ENCODE results near the gene AKT1S1. TPM values are rescaled to one million over a fixed set of nuclear protein-coding genes. Genes with fewer than 3 reads are reported as not detected.

The AKT1S1 gene
- total RNA-seq, 1 donor from 2014 or later, result 116 TPM

DNA sequence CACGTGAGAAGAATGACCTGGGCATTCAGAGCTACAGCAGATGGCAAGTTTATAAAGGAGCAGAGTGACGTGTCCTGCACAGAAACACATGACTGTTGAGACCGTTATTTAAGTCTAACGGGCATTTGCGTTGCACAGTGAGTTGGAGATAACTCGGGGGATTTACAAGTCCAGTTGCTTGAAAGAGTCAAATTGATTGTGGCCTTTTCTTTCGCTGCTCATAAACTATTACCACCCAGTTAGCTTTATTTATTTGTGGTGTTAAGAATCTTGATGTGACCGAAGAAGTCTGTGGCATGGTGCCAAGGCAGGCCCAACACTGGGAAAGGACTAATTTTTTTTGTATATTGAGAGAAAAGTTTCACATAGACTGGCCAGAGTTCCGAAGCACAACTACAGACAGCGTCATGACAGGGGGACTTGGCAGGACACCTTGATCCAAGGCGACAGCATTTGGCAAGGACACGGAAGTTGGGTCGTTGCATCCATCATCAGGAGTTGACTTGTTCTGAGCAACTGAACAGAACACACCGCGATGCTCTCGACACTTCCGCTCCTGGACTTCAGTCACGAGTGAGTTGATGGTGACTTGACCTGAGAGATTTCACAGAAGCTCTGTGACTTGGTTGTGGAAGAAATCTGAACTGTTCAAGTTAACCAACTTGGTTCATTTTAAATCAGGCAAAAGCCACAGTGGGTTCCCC is 38.1 kb downstream of the AKT1S1 start:
- Histone ChIP-seq H3K9me3 (ENCODE audit: insufficient read depth, low read depth, low read length) (no peaks in the 10 kb centered on the region), H3K4me3 (ENCODE audit: insufficient read depth, low read depth, low read length) (no peak overlapping the region), H4K20me1 (ENCODE audit: insufficient read depth, low read length) (peaks cover 11% of the 10 kb centered on the region), H3K27ac (ENCODE audit: low read depth, low read length) (no peak overlapping the region), H3K9ac (ENCODE audit: low read length) (no peak overlapping the region), H3K79me2 (ENCODE audit: insufficient read depth, low read length) (no peaks in the 10 kb centered on the region), H3K36me3 (ENCODE audit: insufficient read depth, low read length) (peaks cover 10% of the 10 kb centered on the region), H2AFZ (ENCODE audit: low read depth, low read length) (no peak overlapping the region), H3K4me2 (ENCODE audit: low read length) (no peak overlapping the region), H3K27me3 (ENCODE audit: insufficient read depth, low read length) (no peaks in the 10 kb centered on the region), H3K4me1 (ENCODE audit: insufficient read depth, low read length) (peaks cover 5% of the 10 kb centered on the region)
- Mint-ChIP-seq H3K4me3 (ENCODE audit: unreplicated experiment) (no peak overlapping the region), H3K27me3 (ENCODE audit: low read depth, unreplicated experiment) (no peaks in the 10 kb centered on the region), H3K4me1 (ENCODE audit: low read depth, unreplicated experiment) (peaks cover 11% of the 10 kb centered on the region), H3K27ac (ENCODE audit: unreplicated experiment) (no peak overlapping the region), H3K9me3 (ENCODE audit: unreplicated experiment) (no peaks in the 10 kb centered on the region), H3K36me3 (ENCODE audit: low read depth, unreplicated experiment) (peaks cover 29% of the 10 kb centered on the region)
- no peak for DNase-seq (ENCODE audit: low read depth)
- no peak for FAIRE-seq
- TF ChIP-seq, protein P1, sequence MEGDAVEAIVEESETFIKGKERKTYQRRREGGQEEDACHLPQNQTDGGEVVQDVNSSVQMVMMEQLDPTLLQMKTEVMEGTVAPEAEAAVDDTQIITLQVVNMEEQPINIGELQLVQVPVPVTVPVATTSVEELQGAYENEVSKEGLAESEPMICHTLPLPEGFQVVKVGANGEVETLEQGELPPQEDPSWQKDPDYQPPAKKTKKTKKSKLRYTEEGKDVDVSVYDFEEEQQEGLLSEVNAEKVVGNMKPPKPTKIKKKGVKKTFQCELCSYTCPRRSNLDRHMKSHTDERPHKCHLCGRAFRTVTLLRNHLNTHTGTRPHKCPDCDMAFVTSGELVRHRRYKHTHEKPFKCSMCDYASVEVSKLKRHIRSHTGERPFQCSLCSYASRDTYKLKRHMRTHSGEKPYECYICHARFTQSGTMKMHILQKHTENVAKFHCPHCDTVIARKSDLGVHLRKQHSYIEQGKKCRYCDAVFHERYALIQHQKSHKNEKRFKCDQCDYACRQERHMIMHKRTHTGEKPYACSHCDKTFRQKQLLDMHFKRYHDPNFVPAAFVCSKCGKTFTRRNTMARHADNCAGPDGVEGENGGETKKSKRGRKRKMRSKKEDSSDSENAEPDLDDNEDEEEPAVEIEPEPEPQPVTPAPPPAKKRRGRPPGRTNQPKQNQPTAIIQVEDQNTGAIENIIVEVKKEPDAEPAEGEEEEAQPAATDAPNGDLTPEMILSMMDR (IDR thresholded peaks at IDR 0.05; ENCODE audit: insufficient read depth, low read depth, low read length), result no peak
- TF ChIP-seq EZH2 (IDR thresholded peaks at IDR 0.05; ENCODE audit: insufficient read depth, low read length), result no peak

DNA sequence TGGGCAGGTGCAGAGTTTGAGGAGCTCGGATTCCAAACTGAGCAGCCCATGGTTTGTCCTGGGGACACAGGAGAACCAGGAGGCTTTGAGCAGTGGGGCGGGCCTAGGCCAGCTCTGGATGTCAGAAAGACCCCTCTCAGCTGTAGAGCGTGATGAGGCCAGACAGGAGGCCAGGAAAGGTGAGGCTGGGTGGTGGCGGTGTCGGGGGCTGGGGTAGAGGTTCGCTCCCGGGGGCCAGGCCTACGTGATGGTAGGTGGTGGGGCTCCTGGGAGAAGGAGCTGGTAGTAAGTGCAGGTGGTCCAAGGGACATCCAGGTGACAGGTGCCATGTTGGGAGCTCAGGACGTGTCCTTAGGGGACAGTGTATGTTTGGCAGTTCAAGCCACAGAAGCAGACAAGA is 39.7 kb downstream of the AKT1S1 start:
- Mint-ChIP-seq H3K9me3 (ENCODE audit: unreplicated experiment) (no peaks in the 10 kb centered on the region), H3K4me3 (ENCODE audit: unreplicated experiment) (no peak overlapping the region), H3K27me3 (ENCODE audit: low read depth, unreplicated experiment) (no peaks in the 10 kb centered on the region), H3K27ac (ENCODE audit: unreplicated experiment) (no peak overlapping the region), H3K36me3 (ENCODE audit: low read depth, unreplicated experiment) (peaks cover 38% of the 10 kb centered on the region), H3K4me1 (ENCODE audit: low read depth, unreplicated experiment) (peaks cover 11% of the 10 kb centered on the region)
- H3K27me3 ChIP-seq (ENCODE audit: insufficient read depth, low read length), result no peaks in the 10 kb centered on the region
- no peak overlapping the region for H3K4me3 ChIP-seq (ENCODE audit: insufficient read depth, low read depth, low read length)
- H3K9me3 ChIP-seq (ENCODE audit: insufficient read depth, low read depth, low read length), result no peaks in the 10 kb centered on the region
- no peak for FAIRE-seq
- no peak overlapping the region for H3K27ac ChIP-seq (ENCODE audit: low read depth, low read length)
- no peak overlapping the region for H2AFZ ChIP-seq (ENCODE audit: low read depth, low read length)
- no peaks in the 10 kb centered on the region for H3K79me2 ChIP-seq (ENCODE audit: insufficient read depth, low read length)
- TF ChIP-seq, protein P1 (IDR thresholded peaks at IDR 0.05; ENCODE audit: insufficient read depth, low read depth, low read length), result no peak
- TF ChIP-seq EZH2 (IDR thresholded peaks at IDR 0.05; ENCODE audit: insufficient read depth, low read length), result no peak
- peaks cover 15% of the 10 kb centered on the region for H4K20me1 ChIP-seq (ENCODE audit: insufficient read depth, low read length)
- peaks cover 15% of the 10 kb centered on the region for H3K36me3 ChIP-seq (ENCODE audit: insufficient read depth, low read length)
- H3K9ac ChIP-seq (ENCODE audit: low read length), result no peak overlapping the region
- H3K4me1 ChIP-seq (ENCODE audit: insufficient read depth, low read length), result peaks cover 9% of the 10 kb centered on the region
- DNase-seq (ENCODE audit: low read depth), result no peak
- no peak overlapping the region for H3K4me2 ChIP-seq (ENCODE audit: low read length)

DNA sequence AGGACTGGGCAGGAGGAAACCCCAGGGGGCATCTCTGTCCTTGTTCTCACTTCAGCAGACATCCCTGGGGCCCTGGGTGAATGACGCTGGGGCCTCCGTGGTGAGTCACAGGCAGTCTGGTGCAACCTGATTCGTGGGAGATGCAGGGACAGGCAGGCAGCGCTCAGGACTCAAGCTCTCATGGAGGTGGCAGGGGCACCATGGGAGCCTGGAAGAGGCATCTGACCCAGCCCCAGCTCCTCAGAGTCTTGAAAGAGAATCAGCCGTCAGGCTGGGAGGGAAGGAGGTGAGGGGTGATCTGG is 40.2 kb downstream of the AKT1S1 start:
- Mint-ChIP-seq H3K4me3 (ENCODE audit: unreplicated experiment) (peak overlapping the region; percentile 66), H3K27ac (ENCODE audit: unreplicated experiment) (peak overlapping the region; percentile 59), H3K27me3 (ENCODE audit: low read depth, unreplicated experiment) (no peaks in the 10 kb centered on the region), H3K36me3 (ENCODE audit: low read depth, unreplicated experiment) (peaks cover 42% of the 10 kb centered on the region), H3K9me3 (ENCODE audit: unreplicated experiment) (no peaks in the 10 kb centered on the region), H3K4me1 (ENCODE audit: low read depth, unreplicated experiment) (peaks cover 11% of the 10 kb centered on the region)
- H3K27me3 ChIP-seq (ENCODE audit: insufficient read depth, low read length), result no peaks in the 10 kb centered on the region
- peaks cover 12% of the 10 kb centered on the region for H3K4me1 ChIP-seq (ENCODE audit: insufficient read depth, low read length)
- FAIRE-seq (no peak), DNase-seq (ENCODE audit: low read depth) (no peak)
- no peak overlapping the region for H3K27ac ChIP-seq (ENCODE audit: low read depth, low read length)
- no peak overlapping the region for H3K4me3 ChIP-seq (ENCODE audit: insufficient read depth, low read depth, low read length)
- no peaks in the 10 kb centered on the region for H3K9me3 ChIP-seq (ENCODE audit: insufficient read depth, low read depth, low read length)
- no peak overlapping the region for H3K4me2 ChIP-seq (ENCODE audit: low read length)
- no peaks in the 10 kb centered on the region for H3K79me2 ChIP-seq (ENCODE audit: insufficient read depth, low read length)
- no peak overlapping the region for H2AFZ ChIP-seq (ENCODE audit: low read depth, low read length)
- peaks cover 19% of the 10 kb centered on the region for H4K20me1 ChIP-seq (ENCODE audit: insufficient read depth, low read length)
- H3K9ac ChIP-seq (ENCODE audit: low read length), result no peak overlapping the region
- no peak for TF ChIP-seq EZH2 (IDR thresholded peaks at IDR 0.05; ENCODE audit: insufficient read depth, low read length)
- TF ChIP-seq, protein P1 (IDR thresholded peaks at IDR 0.05; ENCODE audit: insufficient read depth, low read depth, low read length), result no peak
- H3K36me3 ChIP-seq (ENCODE audit: insufficient read depth, low read length), result peaks cover 16% of the 10 kb centered on the region
